Activated CD4-positive, CD25-positive, alpha-beta regulatory T cell (primary cell): ENCODE results near the gene RAB36.

ENCODE experiments used
- DNase-seq, 4 experiments: peaks; one replicate each; lab custom pipeline; 2025; lab: John Stamatoyannopoulos, UW

RAB36 gene

DNA sequence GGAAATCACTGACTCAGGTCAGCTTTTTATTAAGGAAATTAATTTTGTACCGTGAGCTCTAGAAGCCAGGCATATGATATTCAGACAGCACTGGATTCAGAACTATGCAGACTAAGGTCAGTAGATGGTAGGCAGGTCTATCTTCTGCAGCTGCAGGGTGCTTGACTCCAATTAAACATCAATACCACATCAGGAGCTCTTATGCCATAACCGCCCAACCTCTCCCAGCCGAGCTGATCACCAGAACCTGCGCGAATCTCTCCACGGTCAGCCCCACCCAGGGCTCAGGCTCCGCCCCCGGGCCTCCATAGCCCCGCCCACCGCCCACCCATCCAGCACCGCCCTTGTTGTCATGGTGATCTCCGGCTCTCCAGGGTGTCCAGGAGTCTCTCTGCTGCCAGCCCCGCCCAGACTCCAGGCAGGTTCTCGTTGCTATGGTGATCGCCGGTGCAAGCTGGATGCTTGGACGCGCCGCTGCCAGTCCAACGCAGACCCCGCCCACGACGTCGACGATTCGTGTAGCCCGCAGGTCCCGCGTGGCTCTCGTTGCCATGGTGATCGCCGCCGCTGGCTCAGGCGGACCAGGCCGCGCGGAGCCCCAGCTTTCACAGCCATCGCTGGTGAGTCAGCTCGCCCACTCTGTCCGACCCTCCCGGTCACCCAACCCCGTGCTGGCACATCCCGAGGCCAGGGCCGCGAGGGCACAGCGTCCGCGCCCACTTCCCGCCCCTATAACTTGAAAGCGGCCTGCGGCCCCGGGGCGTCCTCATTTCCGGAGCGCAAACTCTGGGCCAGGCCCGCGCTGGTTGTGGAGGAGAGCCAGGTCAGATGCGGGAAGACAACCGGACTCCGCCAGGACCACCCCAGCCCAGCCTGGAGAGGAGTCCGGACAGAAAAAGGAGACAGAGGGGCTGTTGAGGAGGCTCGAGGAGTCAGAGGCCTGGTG lies at the start of gene RAB36:
Gene RAB36 (plus strand): TSS at position 546 of the 946 bp plus-strand sequence. CDS start 1,140 bp downstream, outside the sequence.
- peak; percentile 77 to 93 (median 82) for DNase-seq

DNA sequence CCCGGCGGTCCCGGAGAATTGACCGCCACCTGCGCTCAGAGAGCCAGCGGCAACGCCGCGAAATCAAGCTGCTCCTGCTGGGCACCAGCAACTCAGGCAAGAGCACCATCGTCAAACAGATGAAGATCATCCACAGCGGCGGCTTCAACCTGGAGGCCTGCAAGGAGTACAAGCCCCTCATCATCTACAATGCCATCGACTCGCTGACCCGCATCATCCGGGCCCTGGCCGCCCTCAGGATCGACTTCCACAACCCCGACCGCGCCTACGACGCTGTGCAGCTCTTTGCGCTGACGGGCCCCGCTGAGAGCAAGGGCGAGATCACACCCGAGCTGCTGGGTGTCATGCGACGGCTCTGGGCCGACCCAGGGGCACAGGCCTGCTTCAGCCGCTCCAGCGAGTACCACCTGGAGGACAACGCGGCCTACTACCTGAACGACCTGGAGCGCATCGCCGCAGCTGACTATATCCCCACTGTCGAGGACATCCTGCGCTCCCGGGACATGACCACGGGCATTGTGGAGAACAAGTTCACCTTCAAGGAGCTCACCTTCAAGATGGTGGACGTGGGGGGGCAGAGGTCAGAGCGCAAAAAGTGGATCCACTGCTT lies 49.4 kb upstream of the RAB36 start:
- no peak for DNase-seq

GRCh38 chr22:23097412-23098229 lies 47.7 kb upstream of the RAB36 start:
- no peak for DNase-seq

DNA sequence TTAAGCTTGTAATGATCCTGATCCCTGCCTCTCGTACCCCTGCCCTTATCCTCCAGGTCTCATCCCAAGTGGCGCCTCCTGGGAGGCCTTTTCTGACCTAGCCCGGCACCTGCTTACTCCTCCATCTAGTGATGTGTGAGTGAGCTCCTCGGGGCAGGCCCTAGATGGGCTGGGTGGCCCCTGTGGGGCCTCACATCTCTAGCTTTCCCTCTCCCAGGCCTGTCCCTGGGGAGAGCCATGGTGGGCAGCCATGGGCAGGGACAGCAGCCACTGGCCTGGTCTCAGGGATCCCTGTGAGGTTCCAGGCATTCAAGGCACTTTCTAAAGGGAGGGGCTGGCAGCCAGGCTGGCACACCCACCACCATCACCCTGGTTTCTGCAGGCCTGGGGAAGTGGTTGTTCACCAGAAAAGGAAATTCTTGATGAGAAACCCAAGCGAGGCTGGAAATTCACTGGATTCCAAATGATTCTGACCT lies 47.0 kb upstream of the RAB36 start:
- no peak for DNase-seq

GRCh38 chr22:23098718-23099530 lies 46.4 kb upstream of the RAB36 start:
- DNase-seq = no peak

GRCh38 chr22:23099531-23099804 lies 45.8 kb upstream of the RAB36 start:
- no peak for DNase-seq

- DNase-seq = no peak
These were observed 45.0 kb upstream of the RAB36 start for GRCh38 chr22:23100124-23100801.

- no peak for DNase-seq
These were observed 43.8 kb upstream of the RAB36 start for GRCh38 chr22:23101524-23101923.

DNA sequence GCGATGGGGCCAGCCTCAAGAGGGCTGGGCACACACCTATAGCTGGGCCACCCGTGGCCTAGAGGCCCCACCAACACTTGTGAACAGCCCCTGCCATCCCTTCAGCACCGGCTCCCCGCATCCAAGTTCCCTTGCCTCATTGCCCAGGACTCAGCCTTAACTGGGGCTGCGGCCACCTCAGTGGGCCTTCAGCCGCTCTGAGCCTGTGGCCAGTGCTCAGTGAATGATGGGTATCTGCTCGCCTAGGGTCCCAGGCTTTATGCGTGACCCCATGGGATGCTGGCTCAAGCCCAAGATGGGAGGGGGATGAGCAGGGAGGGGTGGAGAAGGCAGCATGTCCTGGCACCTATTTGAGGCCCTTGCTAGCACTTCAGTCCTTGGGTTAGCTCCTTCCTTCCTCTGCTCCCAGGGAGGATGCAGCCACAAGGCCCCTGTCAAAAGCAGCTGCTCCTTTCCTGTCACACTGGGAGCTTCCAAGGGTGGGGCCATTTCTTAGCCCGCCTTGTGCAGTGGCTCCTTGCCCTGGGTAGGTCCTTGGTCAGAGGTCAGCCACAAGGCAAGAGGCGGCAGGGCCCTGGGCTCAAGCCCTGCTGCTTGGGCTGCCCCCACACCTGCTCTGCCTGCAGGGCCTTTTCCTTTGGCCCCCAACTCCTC lies 43.1 kb upstream of the RAB36 start:
- DNase-seq = no peak

DNA sequence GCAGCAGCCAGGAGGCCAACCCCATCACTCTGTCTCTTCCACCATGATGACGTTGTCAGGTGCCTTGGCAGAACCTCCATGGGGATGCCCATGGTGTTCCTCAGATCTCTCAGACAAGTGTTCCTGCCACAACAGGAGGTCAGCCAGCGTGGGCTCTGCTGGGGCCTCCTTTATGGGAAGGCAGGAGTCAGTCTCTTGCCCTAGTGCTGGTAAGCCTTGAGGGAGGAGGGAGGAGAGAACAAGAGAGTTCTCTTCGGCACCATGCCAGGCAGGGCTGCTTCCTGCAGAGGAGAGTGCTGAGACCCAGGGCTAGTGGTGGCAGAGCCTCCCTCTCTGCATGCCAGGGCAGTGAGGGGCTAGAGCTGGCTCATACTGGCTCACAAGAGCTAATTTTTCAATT lies 42.5 kb upstream of the RAB36 start:
- no peak for DNase-seq

- DNase-seq = no peak
These were observed 41.9 kb upstream of the RAB36 start for GRCh38 chr22:23103199-23103954.

GRCh38 chr22:23104187-23104971 lies 40.9 kb upstream of the RAB36 start:
- DNase-seq = no peak

- DNase-seq = no peak
These were observed 40.0 kb upstream of the RAB36 start for GRCh38 chr22:23105304-23105703.

- DNase-seq = no peak
These were observed 39.4 kb upstream of the RAB36 start for GRCh38 chr22:23105919-23106318.

DNA sequence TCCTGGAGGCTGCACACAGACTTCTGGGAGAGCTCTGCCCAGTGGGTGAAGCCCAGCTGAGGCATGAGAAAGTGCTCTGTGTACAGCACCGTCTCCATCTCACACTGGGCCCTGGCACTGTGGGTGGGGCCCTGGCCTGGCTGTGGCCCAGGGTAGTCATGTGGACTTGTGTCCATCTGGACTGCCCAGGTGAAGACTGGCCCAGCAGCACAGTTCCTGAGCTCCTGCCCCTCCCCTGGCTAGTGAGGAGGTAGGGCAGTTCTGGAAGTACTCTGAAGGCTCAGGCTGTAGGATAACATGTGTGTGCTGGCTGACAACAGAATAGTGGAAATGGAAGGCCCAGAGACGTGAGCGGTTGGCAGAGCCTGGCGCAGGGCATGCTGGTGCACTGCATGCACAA lies 38.9 kb upstream of the RAB36 start:
- no peak for DNase-seq

GRCh38 chr22:23106906-23107367 lies 38.3 kb upstream of the RAB36 start:
- DNase-seq = no peak

DNA sequence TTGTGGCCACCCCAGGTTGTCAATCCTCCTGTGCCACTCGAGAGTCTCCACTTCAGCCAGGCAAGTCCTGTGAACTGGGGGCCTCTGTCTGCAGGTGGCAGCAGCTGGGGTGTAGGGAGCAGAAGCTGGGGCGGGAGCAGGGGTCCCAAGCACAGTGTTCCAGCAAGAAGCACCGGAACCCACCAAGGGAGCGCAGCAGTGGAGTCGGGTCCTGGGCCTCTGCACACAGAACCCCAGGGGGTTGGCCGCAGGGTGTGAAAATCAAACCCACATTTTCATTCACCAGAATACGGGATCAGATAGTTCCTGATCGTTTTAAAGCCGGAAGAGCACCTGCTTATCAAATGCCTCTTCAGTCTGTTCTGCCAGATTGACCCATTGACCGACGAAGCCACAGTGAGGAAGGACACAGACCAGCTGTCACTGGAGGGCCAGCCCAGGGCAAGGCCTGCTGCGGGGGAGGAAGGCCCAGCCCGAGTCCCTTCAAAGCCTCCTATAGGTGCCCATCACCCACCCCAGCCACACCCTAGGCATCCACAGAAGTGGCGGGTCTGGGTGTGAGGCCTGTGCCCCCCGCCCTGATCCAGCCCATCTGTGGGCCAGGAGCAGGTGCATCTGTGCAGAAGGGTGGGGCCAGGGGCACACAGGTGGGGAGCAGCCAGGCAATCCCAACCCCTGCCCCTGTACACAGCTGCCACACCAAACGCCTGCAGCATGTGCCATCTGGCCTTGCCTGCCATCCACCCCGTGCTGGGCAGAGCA lies 37.6 kb upstream of the RAB36 start:
- DNase-seq = no peak
